SK-N-SH (cell line): ENCODE results near the gene AIP. TPM values are rescaled to one million over a fixed set of nuclear protein-coding genes. Genes with fewer than 3 reads are reported as not detected.
"Not testable (repeated sequence)": the region's sequence is repeated elsewhere in the genome, so short reads cannot be mapped to it uniquely, and the experiment has no call there.

Experiments
- CTCF ChIA-PET: fragments of 300-600, 350-600 bp; formaldehyde crosslinking; extraction: SDS; loops from one replicate; lab custom pipeline; 2021; lab: Yijun Ruan, JAX
- POLR2A ChIA-PET: fragments of 350-600 bp; sonication (Branson Sonifier 250); formaldehyde crosslinking; extraction: SDS; loops from one replicate; lab custom pipeline; 2020; ENCODE audit warnings: antibody characterized with exemption, inconsistent platforms; lab: Yijun Ruan, JAX
- DNase-seq: peaks from one replicate; pipeline ENCODE4 v3.0.0; 2012
- H2AFZ ChIP-seq: fragments of 200-600 bp; sonication (generic); 2 replicates; pipeline ENCODE4 v1.8.1; 2016; ENCODE audit warnings: antibody characterized with exemption, mild to moderate bottlenecking, low read depth
- H3F3A ChIP-seq: fragments of 200-600 bp; sonication (generic); replicated peaks from 2 replicates; pipeline ENCODE3; 2016; ENCODE audit warnings: antibody characterized with exemption, mild to moderate bottlenecking; ENCODE audit not compliant: insufficient read depth
- H3K27ac ChIP-seq, 2 experiments: fragments of 200-500 bp in 1 of 2; fragments of 200-600 bp in 1 of 2; sonication (Bioruptor generic) in 1 of 2; sonication (generic), shearing (Covaris generic) in 1 of 2; 2 replicates each; pipeline versions ENCODE4 v1.5.1 to v1.6.1; 2014 to 2016; ENCODE audit warnings: low read depth in 2 of 2, inconsistent platforms in 1 of 2, low read length in 1 of 2, mild to moderate bottlenecking in 1 of 2, mixed read lengths in 1 of 2
- H3K27me3 ChIP-seq: fragments of 200-600 bp; sonication (generic), shearing (Covaris generic); 2 replicates; pipeline ENCODE4 v1.6.1; 2016; ENCODE audit warnings: mixed run types; ENCODE audit not compliant: insufficient read depth
- H3K36me3 ChIP-seq, 2 experiments: fragments of 200-500 bp in 1 of 2; fragments of 200-600 bp in 1 of 2; sonication (Bioruptor generic) in 1 of 2; sonication (generic) in 1 of 2; replicated peaks in 1 of 2; 2 replicates each; pipeline versions ENCODE3 to v1.5.1; 2014 to 2016; ENCODE audit warnings: low read length in 1 of 2, mild to moderate bottlenecking in 1 of 2; ENCODE audit not compliant: insufficient read depth in 2 of 2, control insufficient read depth in 1 of 2
- H3K4me1 ChIP-seq, 2 experiments: fragments of 200-500 bp in 1 of 2; fragments of 200-600 bp in 1 of 2; sonication (Bioruptor generic) in 1 of 2; sonication (generic), shearing (Covaris generic) in 1 of 2; 2 replicates each; pipeline versions ENCODE4 v1.5.1 to v1.6.1; 2014 to 2016; ENCODE audit warnings: low read depth in 1 of 2, low read length in 1 of 2, mixed run types in 1 of 2; ENCODE audit not compliant: insufficient read depth in 2 of 2, control insufficient read depth in 1 of 2
- H3K4me2 ChIP-seq: fragments of 200-600 bp; sonication (generic), shearing (Covaris generic); 2 replicates; pipeline ENCODE4 v1.6.1; 2017; ENCODE audit warnings: mixed run types
- H3K4me3 ChIP-seq, 2 experiments: fragments of 200-500 bp in 1 of 2; fragments of 200-600 bp in 1 of 2; sonication (Bioruptor generic) in 1 of 2; sonication (generic), shearing (Covaris generic) in 1 of 2; 2 replicates each; pipeline versions ENCODE4 v1.5.1 to v1.8.1; 2014 to 2016; ENCODE audit warnings: low read depth in 2 of 2, inconsistent platforms in 1 of 2, low read length in 1 of 2, mild to moderate bottlenecking in 1 of 2, mixed read lengths in 1 of 2, moderate library complexity in 1 of 2
- H3K79me2 ChIP-seq: fragments of 200-600 bp; sonication (generic); 2 replicates; pipeline ENCODE4 v1.8.1; 2017; ENCODE audit warnings: mild to moderate bottlenecking; ENCODE audit not compliant: insufficient read depth
- H3K9ac ChIP-seq: fragments of 200-600 bp; sonication (generic); 2 replicates; pipeline ENCODE4 v1.6.1; 2017; ENCODE audit warnings: mixed run types
- H3K9me2 ChIP-seq: fragments of 200-600 bp; sonication (generic); 2 replicates; pipeline ENCODE4 v1.6.1; 2017; ENCODE audit warnings: mixed run types
- H3K9me3 ChIP-seq: fragments of 200-600 bp; sonication (generic); 2 replicates; pipeline ENCODE4 v1.6.1; 2017; ENCODE audit warnings: mixed run types, mild to moderate bottlenecking, moderate library complexity
- H4K20me1 ChIP-seq: fragments of 200-600 bp; sonication (generic); 2 replicates; pipeline ENCODE4 v1.6.1; 2017; ENCODE audit warnings: mild to moderate bottlenecking, mixed run types; ENCODE audit not compliant: insufficient read depth
- CTCF ChIP-seq: fragments of 200-600 bp; sonication (generic); IDR thresholded peaks from 2 replicates; pipeline ENCODE4 v1.6.1; 2017; ENCODE audit warnings: antibody characterized with exemption, mild to moderate bottlenecking, moderate library complexity
- ELF1 ChIP-seq: IDR thresholded peaks from 2 replicates; pipeline ENCODE4 v1.4.0; 2012
- FOSL2 ChIP-seq: IDR thresholded peaks from 2 replicates; pipeline ENCODE4 v1.4.0; 2012; ENCODE audit warnings: low read depth, mild to moderate bottlenecking, moderate library complexity, borderline replicate concordance
- GABPA ChIP-seq: IDR thresholded peaks from 2 replicates; pipeline ENCODE4 v1.4.0; 2012; ENCODE audit warnings: low read depth, mild to moderate bottlenecking
- RCOR1 ChIP-seq: fragments of 150-350 bp; IDR thresholded peaks from 2 replicates; pipeline ENCODE4 v1.6.1; 2017; ENCODE audit warnings: antibody characterized with exemption, low read length
- RFX5 ChIP-seq: IDR thresholded peaks from 2 replicates; pipeline ENCODE4 v1.6.1; 2012; ENCODE audit warnings: mild to moderate bottlenecking, improper control_type of control experiment, low read length
- RXRA ChIP-seq: IDR thresholded peaks from 2 replicates; pipeline ENCODE4 v1.4.0; 2012; ENCODE audit warnings: low read depth, mild to moderate bottlenecking, borderline replicate concordance
- SMC3 ChIP-seq: IDR thresholded peaks from 2 replicates; pipeline ENCODE4 v1.6.1; 2012; ENCODE audit warnings: low read depth, low read length, improper control_type of control experiment
- TAF1 ChIP-seq: IDR thresholded peaks from 2 replicates; pipeline ENCODE4 v1.6.1; 2012; ENCODE audit warnings: low read depth, mild to moderate bottlenecking, low read length, moderate library complexity, borderline replicate concordance
- ZBTB33 ChIP-seq: IDR thresholded peaks from 2 replicates; pipeline ENCODE4 v1.4.0; 2012; ENCODE audit warnings: low read depth, borderline replicate concordance
- WGBS: methylation state at CpG from one replicate; pipeline ENCODE4 v1.1.6; 2017; ENCODE audit warnings: low lambda C conversion rate; 5-methylcytosine and 5-hydroxymethylcytosine counted together
- polyA plus RNA-seq, 3 experiments: library from polyadenylated mRNA; depleted of rRNA; stranded (reverse); fragments of >200 nt; gene quantifications; 2 replicates each; pipeline ENCODE4 v1.2.3, GENCODE V29; 2012
- TF ChIP-seq, protein P1 (sequence below): IDR thresholded peaks from 2 replicates; pipeline ENCODE4 v1.6.1; 2012; ENCODE audit warnings: mild to moderate bottlenecking, low read depth, low read length, moderate library complexity

The AIP gene
- polyA plus RNA-seq, 1 of the 3 experiments (the other 2 are of a cell fraction), result 207 TPM

DNA sequence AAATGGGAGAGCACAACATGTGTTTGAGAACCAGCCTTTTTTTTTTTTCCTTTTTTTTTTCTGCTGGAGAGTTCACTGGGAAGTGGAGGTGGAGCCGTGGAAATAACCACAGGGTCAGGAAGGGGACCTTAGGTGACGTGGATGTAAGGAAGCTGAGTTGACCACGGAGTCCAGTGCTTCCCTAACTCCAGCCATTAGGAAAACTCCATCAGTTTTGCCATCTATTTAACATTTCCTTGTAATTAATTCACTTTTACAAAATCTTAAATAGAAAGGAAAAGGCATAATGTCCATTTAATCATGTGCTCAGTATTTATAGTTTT is 27.2 kb downstream of the AIP start:
- CTCF ChIA-PET, result no interaction called here
- Histone ChIP-seq H3K36me3 (peaks cover 0 to 6% of the 10 kb centered on the region in 2 experiments), H3F3A (peaks cover 22% of the 10 kb centered on the region), H3K27me3 (no peaks in the 10 kb centered on the region; the same call in 1 of the 2 replicates), H4K20me1 (no peaks in the 10 kb centered on the region), H3K9me2 (no peaks in the 10 kb centered on the region), H3K4me2 (no peak overlapping the region), H3K9me3 (no peaks in the 10 kb centered on the region), H3K4me3 (no peak overlapping the region), H3K79me2 (peaks cover 15% of the 10 kb centered on the region; the same call in 1 of the 2 replicates), H3K27ac (no peak overlapping the region), H3K4me1 (peaks cover 10 to 28% of the 10 kb centered on the region in 2 experiments), H3K9ac (no peak overlapping the region), H2AFZ (no peak overlapping the region)
- TF ChIP-seq, protein P1, sequence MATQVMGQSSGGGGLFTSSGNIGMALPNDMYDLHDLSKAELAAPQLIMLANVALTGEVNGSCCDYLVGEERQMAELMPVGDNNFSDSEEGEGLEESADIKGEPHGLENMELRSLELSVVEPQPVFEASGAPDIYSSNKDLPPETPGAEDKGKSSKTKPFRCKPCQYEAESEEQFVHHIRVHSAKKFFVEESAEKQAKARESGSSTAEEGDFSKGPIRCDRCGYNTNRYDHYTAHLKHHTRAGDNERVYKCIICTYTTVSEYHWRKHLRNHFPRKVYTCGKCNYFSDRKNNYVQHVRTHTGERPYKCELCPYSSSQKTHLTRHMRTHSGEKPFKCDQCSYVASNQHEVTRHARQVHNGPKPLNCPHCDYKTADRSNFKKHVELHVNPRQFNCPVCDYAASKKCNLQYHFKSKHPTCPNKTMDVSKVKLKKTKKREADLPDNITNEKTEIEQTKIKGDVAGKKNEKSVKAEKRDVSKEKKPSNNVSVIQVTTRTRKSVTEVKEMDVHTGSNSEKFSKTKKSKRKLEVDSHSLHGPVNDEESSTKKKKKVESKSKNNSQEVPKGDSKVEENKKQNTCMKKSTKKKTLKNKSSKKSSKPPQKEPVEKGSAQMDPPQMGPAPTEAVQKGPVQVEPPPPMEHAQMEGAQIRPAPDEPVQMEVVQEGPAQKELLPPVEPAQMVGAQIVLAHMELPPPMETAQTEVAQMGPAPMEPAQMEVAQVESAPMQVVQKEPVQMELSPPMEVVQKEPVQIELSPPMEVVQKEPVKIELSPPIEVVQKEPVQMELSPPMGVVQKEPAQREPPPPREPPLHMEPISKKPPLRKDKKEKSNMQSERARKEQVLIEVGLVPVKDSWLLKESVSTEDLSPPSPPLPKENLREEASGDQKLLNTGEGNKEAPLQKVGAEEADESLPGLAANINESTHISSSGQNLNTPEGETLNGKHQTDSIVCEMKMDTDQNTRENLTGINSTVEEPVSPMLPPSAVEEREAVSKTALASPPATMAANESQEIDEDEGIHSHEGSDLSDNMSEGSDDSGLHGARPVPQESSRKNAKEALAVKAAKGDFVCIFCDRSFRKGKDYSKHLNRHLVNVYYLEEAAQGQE, result no peak
- no peak for TF ChIP-seq CTCF
- POLR2A ChIA-PET, result no interaction called here
- 79% methylated on average over 3 of the region's 3 CpGs for WGBS
- no peak for DNase-seq

GRCh38 chr11:67511558-67511957 is 28.7 kb downstream of the AIP start:
- DNase-seq, H3K27me3 ChIP-seq, H4K20me1 ChIP-seq, H3K36me3 ChIP-seq, CTCF ChIA-PET, H3K4me2 ChIP-seq, POLR2A ChIA-PET, H3K9me3 ChIP-seq, H3K9ac ChIP-seq, H3K9me2 ChIP-seq, H2AFZ ChIP-seq, H3K4me3 ChIP-seq, H3K27ac ChIP-seq: not testable (repeated sequence)
- H3K4me1 ChIP-seq, result peaks cover 3 to 16% of the 10 kb centered on the region in 2 experiments; a peak in 3 of 4 replicates
- peaks cover 11% of the 10 kb centered on the region; the same call in 1 of the 2 replicates for H3K79me2 ChIP-seq
- peaks cover 11% of the 10 kb centered on the region for H3F3A ChIP-seq
- 48% methylated on average over 4 of the region's 4 CpGs for WGBS

- Histone ChIP-seq H3K36me3 (no peaks in the 10 kb centered on the region), H3K4me2 (no peak overlapping the region), H3K4me3 (no peak overlapping the region), H3K79me2 (no peaks in the 10 kb centered on the region), H3F3A (no peaks in the 10 kb centered on the region), H4K20me1 (no peaks in the 10 kb centered on the region), H3K9me3 (no peaks in the 10 kb centered on the region), H3K9ac (no peak overlapping the region), H2AFZ (no peak overlapping the region), H3K27me3 (peaks cover 4% of the 10 kb centered on the region; the same call in 1 of the 2 replicates), H3K27ac (no peak overlapping the region), H3K4me1 (peaks cover 0 to under 1% of the 10 kb centered on the region in 2 experiments; a peak in 1 of 4 replicates), H3K9me2 (no peaks in the 10 kb centered on the region)
- DNase-seq, result no peak
- CTCF ChIA-PET, result interaction anchor here (0.8 to 1.7 kb wide), 2 partner anchors 9 to 132 kb away, joined by 3 to 5 read pairs; partner anchors contain the start of gene PITPNM1
- POLR2A ChIA-PET, result no interaction called here
- WGBS, result 69% methylated on average over 7 of the region's 7 CpGs
- TF ChIP-seq RCOR1, result no peak
- TF ChIP-seq CTCF, result no peak
- no peak for TF ChIP-seq ELF1
- TF ChIP-seq FOSL2, result no peak
- no peak for TF ChIP-seq RXRA
- TF ChIP-seq RFX5, result no peak
- no peak for TF ChIP-seq TAF1
- no peak for TF ChIP-seq SMC3
- no peak for TF ChIP-seq GABPA
- no peak for TF ChIP-seq ZBTB33
These were observed 31.3 kb downstream of the AIP start for GRCh38 chr11:67514116-67514515.
